ENCODE measurements around the gene SMTNL2.

DNA sequence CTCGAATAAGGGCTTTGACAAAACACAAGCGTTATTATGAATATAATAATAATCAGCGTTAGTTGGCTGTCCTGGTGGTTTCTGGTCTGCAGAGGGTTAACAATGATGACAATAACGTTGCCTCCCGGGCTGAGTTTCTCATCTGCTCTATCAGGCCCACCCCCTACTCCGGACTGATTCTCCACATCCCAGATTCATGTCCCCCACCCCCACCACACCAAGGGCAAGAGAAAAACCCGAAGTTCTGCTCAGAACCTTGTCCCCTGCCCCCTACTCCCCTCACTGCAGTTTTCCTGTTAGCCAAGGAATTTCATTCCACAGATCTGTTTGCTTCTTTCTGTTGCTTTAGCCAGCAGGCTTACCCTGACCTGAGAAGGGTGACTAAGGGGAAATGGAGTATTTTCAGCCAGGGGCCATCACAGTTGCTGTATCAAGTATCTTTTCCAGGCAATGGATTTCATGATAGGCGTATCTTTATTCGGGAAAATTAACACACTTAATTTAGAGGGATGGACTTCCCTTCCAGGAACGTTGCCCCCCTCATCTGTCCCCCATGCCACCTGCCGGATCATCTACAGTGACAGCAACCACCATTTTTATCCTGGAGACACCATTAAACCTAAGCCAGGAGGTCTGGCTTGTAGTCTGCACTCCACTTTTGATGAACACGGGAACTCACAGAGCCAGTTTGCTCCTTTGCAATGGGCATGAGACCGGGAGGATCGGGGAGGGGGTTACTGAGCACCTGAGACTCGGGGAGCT is 33.4 kb downstream of the SMTNL2 start:
- TF ChIP-seq, protein P1, sequence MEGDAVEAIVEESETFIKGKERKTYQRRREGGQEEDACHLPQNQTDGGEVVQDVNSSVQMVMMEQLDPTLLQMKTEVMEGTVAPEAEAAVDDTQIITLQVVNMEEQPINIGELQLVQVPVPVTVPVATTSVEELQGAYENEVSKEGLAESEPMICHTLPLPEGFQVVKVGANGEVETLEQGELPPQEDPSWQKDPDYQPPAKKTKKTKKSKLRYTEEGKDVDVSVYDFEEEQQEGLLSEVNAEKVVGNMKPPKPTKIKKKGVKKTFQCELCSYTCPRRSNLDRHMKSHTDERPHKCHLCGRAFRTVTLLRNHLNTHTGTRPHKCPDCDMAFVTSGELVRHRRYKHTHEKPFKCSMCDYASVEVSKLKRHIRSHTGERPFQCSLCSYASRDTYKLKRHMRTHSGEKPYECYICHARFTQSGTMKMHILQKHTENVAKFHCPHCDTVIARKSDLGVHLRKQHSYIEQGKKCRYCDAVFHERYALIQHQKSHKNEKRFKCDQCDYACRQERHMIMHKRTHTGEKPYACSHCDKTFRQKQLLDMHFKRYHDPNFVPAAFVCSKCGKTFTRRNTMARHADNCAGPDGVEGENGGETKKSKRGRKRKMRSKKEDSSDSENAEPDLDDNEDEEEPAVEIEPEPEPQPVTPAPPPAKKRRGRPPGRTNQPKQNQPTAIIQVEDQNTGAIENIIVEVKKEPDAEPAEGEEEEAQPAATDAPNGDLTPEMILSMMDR (IDR thresholded peaks at IDR 0.05) = no peak
- TF ChIP-seq POLR2A (IDR thresholded peaks at IDR 0.05) = no peak
